ENCODE measurements around the gene OTX1.

- TF ChIP-seq, protein P1, sequence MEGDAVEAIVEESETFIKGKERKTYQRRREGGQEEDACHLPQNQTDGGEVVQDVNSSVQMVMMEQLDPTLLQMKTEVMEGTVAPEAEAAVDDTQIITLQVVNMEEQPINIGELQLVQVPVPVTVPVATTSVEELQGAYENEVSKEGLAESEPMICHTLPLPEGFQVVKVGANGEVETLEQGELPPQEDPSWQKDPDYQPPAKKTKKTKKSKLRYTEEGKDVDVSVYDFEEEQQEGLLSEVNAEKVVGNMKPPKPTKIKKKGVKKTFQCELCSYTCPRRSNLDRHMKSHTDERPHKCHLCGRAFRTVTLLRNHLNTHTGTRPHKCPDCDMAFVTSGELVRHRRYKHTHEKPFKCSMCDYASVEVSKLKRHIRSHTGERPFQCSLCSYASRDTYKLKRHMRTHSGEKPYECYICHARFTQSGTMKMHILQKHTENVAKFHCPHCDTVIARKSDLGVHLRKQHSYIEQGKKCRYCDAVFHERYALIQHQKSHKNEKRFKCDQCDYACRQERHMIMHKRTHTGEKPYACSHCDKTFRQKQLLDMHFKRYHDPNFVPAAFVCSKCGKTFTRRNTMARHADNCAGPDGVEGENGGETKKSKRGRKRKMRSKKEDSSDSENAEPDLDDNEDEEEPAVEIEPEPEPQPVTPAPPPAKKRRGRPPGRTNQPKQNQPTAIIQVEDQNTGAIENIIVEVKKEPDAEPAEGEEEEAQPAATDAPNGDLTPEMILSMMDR (conservative IDR thresholded peaks at IDR 0.05 in 1 of 2, IDR thresholded peaks at IDR 0.05 in 1 of 2; ENCODE audit: low read depth in 1 of 2, low read length in 2 of 2), result no peak
- TF ChIP-seq EZH2 (IDR thresholded peaks at IDR 0.05; ENCODE audit: low read length, missing control alignments), result no peak
Measured at GRCh38 chr2:63046552-63046951, 4.1 kb upstream of the OTX1 start.

Data from fibroblast of lung (primary cell).